NCI-H128 (cell line): Measurements from ENCODE around the gene PDCD4.
A peak's percentile ranks its signal among the peaks of the same experiment; 100 is the strongest.
"Not testable (repeated sequence)": the region's sequence is repeated elsewhere in the genome, so short reads cannot be mapped to it uniquely, and the experiment has no call there.

Experiments
- DNase-seq: peaks from one replicate; lab custom pipeline; 2025; ENCODE audit not compliant: unreplicated experiment; lab: John Stamatoyannopoulos, UW

The PDCD4 gene

GRCh38 chr10:110860576-110861241, 11.0 kb upstream of the PDCD4 start:
- no peak for DNase-seq

DNA sequence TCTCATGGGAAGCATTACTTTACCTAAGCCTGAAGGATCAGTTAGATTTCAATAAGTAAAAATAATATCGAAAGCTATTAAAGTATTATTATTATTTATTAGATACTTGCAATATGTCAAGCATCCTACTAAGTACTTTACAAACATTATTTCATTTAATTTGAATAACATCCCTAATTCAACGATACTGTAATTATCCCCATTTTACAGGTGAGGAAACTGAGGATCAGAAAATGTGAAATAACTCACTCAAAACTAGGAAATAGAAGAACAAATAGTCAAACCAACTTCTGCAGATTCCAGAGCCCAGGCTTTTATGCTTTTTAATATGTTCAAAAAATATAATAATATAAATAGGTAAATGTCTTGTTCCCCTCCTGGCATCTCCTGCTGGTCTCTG, 10.3 kb upstream of the PDCD4 start:
- DNase-seq = no peak

- no peak for DNase-seq
Observed at GRCh38 chr10:110861930-110862649, 9.6 kb upstream of the PDCD4 start.

- DNase-seq = no peak
Observed at GRCh38 chr10:110862961-110863360, 8.8 kb upstream of the PDCD4 start.

GRCh38 chr10:110863361-110863760, 8.4 kb upstream of the PDCD4 start:
- DNase-seq = no peak

DNA sequence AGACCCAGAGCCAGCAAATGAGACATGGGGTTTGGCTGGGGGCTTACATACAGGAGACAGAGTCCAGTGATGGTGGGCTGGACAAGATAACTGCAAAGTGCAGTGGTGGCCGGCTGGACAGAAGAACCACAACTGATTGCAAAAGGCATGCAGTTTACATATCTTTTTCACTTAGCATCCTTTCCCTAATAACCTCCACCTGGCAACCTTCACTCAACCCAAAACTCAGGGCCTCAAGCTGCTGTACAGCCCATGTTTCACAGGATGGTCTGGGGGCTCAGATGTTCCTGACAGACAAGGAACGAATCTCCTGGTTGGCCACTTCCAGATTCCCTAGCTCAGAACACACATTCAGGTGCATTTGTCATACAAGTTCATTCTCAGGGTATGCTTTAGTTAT, 7.8 kb upstream of the PDCD4 start:
- DNase-seq = no peak

- DNase-seq = no peak
Observed at GRCh38 chr10:110864662-110865140, 7.0 kb upstream of the PDCD4 start.

GRCh38 chr10:110865186-110865808, 6.4 kb upstream of the PDCD4 start:
- no peak for DNase-seq

- DNase-seq = no peak
Observed at GRCh38 chr10:110865809-110866482, 5.8 kb upstream of the PDCD4 start.

- not testable (repeated sequence) for DNase-seq
Observed at GRCh38 chr10:110867011-110867806, 4.5 kb upstream of the PDCD4 start.

GRCh38 chr10:110867807-110868465, 3.8 kb upstream of the PDCD4 start:
- no peak for DNase-seq

DNA sequence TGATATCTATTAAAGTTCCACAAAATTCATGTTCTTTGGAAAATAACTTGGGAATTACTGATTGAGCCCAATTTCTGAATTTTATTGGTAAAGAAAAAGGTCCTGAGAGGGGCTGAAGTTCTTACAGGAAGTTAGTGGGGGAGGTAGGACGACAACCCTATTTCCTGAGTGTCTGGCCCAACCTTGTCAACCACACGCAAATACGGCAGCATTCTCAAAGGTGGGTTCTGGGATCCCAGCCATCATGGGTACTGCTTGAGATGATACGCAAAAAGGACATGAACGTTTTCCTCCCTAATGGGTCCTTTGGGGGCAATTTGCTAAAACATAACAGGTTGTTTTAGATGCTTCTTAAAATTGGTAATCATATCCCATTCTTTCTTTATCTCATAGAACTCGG, 2.7 kb upstream of the PDCD4 start:
- DNase-seq = no peak

- no peak for DNase-seq
Observed at GRCh38 chr10:110870823-110871297, 868 bp upstream of the PDCD4 start.

- DNase-seq = peak; percentile 8
Observed at GRCh38 chr10:110872145-110872983, 636 bp downstream of the PDCD4 start.

DNA sequence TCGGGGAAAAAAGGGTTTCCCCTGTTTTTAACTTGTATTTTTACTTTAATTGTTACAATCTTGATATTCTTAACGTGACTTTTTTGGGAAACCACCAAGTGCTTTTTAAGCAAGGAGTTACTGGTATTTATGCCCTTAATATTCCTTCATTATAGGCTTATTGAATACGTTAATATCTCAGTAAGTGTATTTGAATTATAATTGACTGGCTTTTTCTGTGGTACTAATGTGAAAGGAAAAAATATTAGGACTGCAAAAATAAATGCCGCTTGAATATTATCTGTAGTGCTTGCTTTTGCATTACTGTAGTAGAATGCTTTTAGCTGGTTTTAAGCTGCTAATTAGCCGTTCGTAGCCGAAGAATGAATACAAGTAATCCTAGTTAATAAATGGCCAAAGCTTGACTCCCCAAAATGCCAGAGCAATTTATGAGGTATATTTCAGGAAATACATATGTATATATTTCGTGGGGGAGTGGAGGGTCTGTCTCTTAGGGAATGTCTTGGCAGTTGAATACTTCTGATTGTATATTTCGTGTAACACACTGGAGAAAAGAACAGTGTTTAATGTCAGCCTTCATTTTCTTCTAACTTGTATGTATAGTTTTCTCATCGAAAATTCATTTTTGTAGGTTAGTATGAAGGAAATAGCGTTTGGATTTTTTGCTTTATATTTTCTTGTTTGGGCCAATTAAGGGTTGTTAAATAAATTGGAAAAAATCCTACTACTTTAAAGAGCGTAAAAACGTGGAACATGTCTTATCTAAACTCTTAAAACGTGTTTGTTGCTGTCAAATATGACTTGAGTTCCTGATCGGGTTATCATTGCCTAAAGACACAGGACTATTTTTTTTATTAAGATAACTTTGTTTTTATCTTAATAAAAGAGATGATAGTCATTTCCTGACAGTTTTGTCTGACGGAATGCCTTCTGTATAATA, 1.5 kb downstream of the PDCD4 start:
- DNase-seq = no peak

DNA sequence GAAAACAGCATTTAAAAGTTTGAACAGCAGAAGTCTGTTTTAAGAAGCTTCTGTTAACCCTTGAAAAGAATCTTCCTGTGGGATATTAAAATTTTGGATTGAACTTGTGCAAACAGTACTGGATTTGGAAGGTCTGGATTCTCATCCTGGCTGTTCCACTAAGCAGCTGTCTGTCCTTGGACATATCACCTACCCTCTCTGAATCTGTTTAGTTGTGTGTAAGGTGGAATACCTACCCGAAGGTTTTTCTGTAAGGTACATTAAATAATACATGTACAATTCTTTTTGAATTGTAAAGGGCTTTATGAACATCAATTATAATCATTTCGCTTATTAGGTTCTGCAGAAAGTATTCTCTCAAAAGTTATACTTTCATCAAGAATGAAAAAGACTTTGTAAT, 2.2 kb downstream of the PDCD4 start:
- DNase-seq = no peak

DNA sequence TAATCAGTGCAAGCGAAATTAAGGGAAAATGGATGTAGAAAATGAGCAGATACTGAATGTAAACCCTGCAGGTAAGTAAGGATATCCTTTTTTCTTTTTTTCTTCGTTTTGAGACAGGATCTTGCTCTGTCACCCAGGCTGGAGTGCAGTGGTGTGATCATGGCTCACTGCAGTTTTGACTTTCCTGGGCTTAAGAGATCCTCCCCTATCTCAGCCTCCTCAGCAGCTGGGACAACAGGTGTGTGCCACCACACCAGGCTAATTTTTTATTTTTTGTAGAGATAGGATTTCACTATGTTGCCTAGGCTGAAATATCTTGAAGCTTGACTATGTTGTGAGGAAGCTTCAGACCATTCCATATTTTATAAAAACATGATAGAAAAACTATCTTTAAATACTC, 4.3 kb downstream of the PDCD4 start:
- DNase-seq = no peak

GRCh38 chr10:110876788-110877187, 5.1 kb downstream of the PDCD4 start:
- DNase-seq = no peak
